ENCODE results near the gene FARSA. TPM values are rescaled to one million over a fixed set of nuclear protein-coding genes. Genes with fewer than 3 reads are reported as not detected.

Gene FARSA
- total RNA-seq, 2 donors from 2014 or later = 31.8 to 76.8 TPM

DNA sequence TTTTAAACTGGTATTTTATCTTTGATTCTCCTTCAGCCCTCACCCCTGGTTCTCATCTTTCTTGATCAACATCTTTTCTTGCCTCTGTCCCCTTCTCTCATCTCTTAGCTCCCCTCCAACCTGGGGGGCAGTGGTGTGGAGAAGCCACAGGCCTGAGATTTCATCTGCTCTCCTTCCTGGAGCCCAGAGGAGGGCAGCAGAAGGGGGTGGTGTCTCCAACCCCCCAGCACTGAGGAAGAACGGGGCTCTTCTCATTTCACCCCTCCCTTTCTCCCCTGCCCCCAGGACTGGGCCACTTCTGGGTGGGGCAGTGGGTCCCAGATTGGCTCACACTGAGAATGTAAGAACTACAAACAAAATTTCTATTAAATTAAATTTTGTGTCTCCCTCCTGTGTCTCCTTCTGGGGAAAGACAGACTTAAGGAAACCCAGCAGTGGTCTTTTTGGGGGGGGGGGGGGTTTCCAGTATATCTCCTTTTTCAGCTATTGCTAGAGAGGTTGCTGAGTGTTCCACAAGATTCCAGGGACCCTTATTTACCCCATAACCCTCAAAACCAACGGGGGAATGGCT is 10.7 kb upstream of the FARSA start:
- no peak for ATAC-seq (ENCODE audit: insufficient number of reproducible peaks, low FRiP score, low read depth)

DNA sequence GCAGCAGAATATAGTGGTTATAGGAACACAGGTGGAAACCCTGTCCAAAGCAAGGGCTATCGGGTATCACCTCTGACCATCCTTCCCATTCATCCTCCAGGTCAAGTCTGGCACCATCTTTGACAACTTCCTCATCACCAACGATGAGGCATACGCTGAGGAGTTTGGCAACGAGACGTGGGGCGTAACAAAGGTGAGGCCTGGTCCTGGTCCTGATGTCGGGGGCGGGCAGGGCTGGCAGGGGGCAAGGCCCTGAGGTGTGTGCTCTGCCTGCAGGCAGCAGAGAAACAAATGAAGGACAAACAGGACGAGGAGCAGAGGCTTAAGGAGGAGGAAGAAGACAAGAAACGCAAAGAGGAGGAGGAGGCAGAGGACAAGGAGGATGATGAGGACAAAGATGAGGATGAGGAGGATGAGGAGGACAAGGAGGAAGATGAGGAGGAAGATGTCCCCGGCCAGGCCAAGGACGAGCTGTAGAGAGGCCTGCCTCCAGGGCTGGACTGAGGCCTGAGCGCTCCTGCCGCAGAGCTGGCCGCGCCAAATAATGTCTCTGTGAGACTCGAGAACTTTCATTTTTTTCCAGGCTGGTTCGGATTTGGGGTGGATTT is 10.0 kb upstream of the FARSA start:
- Histone ChIP-seq H3K36me3 (peaks cover 50% of the 10 kb centered on the region), H3K27ac (no peak overlapping the region), H3K9me3 (no peaks in the 10 kb centered on the region), H3K4me1 (ENCODE audit: control insufficient read depth in 1 of 2, low read depth in 2 of 2) (peaks cover 28 to 35% of the 10 kb centered on the region in 2 donors), H3K4me3 (no peak overlapping the region), H3K27me3 (replicated peaks; ENCODE audit: insufficient read depth) (no peaks in the 10 kb centered on the region)
- TF ChIP-seq, protein P1, sequence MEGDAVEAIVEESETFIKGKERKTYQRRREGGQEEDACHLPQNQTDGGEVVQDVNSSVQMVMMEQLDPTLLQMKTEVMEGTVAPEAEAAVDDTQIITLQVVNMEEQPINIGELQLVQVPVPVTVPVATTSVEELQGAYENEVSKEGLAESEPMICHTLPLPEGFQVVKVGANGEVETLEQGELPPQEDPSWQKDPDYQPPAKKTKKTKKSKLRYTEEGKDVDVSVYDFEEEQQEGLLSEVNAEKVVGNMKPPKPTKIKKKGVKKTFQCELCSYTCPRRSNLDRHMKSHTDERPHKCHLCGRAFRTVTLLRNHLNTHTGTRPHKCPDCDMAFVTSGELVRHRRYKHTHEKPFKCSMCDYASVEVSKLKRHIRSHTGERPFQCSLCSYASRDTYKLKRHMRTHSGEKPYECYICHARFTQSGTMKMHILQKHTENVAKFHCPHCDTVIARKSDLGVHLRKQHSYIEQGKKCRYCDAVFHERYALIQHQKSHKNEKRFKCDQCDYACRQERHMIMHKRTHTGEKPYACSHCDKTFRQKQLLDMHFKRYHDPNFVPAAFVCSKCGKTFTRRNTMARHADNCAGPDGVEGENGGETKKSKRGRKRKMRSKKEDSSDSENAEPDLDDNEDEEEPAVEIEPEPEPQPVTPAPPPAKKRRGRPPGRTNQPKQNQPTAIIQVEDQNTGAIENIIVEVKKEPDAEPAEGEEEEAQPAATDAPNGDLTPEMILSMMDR (IDR thresholded peaks at IDR 0.05) = no peak
- ATAC-seq (ENCODE audit: insufficient number of reproducible peaks, low FRiP score, low read depth) (no peak), DNase-seq (ENCODE audit: low spot score) (no peak)

More for the DNA sequence above, 10.7 kb upstream of the FARSA start:
- peak overlapping the region in 1 of 2 donors; percentile 77 for H3K27ac ChIP-seq
- TF ChIP-seq, protein P1 (IDR thresholded peaks at IDR 0.05) = no peak
- peaks cover 28 to 35% of the 10 kb centered on the region in 2 donors for H3K4me1 ChIP-seq (ENCODE audit: control insufficient read depth in 1 of 2, low read depth in 2 of 2)
- H3K27me3 ChIP-seq (replicated peaks; ENCODE audit: insufficient read depth) = no peaks in the 10 kb centered on the region
- H3K36me3 ChIP-seq = peaks cover 56% of the 10 kb centered on the region
- no peak for DNase-seq (ENCODE audit: low spot score)
- H3K9me3 ChIP-seq = no peaks in the 10 kb centered on the region
- H3K4me3 ChIP-seq = no peak overlapping the region

DNA sequence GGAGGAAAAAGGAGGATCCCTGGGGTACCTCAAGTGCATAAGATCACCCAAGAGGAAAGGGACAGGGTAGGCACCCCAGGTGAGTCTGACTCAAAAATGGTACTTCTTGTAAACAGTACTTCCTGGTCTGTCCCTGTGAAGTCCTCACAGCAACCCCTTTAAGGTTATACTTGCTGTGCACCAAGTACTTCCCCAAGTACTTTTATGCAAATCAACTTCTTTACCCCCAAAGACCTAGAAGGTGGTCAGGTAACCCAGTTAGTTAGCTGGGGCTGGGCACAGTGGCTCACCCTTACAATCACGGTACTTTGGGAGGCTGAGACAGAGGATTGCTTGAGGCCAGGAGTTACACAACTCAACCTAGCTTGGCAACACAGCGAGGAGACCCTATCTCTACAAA is 7.4 kb upstream of the FARSA start:
- Histone ChIP-seq H3K27me3 (replicated peaks; ENCODE audit: insufficient read depth) (no peaks in the 10 kb centered on the region), H3K27ac (peak overlapping the region in 1 of 2 donors; percentile 10), H3K4me1 (ENCODE audit: control insufficient read depth in 1 of 2, low read depth in 2 of 2) (peaks cover 23 to 29% of the 10 kb centered on the region in 2 donors), H3K4me3 (peak overlapping the region; percentile 93), H3K36me3 (peaks cover 38% of the 10 kb centered on the region), H3K9me3 (no peaks in the 10 kb centered on the region)
- ATAC-seq (ENCODE audit: insufficient number of reproducible peaks, low FRiP score, low read depth) = no peak
- no peak for DNase-seq (ENCODE audit: low spot score)
- TF ChIP-seq, protein P1 (IDR thresholded peaks at IDR 0.05) = no peak

DNA sequence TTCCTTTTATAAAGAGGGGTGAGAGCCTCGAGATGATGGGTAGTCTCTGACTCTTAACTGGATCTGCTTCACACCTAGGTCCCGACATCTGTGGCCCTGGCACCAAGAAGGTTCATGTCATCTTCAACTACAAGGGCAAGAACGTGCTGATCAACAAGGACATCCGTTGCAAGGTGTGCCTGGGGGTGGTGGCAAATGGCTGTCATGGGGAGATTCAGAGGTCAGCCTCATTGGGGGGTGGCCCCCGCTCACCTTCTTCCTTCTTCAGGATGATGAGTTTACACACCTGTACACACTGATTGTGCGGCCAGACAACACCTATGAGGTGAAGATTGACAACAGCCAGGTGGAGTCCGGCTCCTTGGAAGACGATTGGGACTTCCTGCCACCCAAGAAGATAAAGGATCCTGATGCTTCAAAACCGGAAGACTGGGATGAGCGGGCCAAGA is 6.5 kb upstream of the FARSA start:
- peak overlapping the region; percentile 93 for H3K4me3 ChIP-seq
- H3K4me1 ChIP-seq (ENCODE audit: control insufficient read depth in 1 of 2, low read depth in 2 of 2) = peaks cover 23 to 29% of the 10 kb centered on the region in 2 donors
- DNase-seq (ENCODE audit: low spot score) (no peak), ATAC-seq (ENCODE audit: insufficient number of reproducible peaks, low FRiP score, low read depth) (no peak)
- no peaks in the 10 kb centered on the region for H3K27me3 ChIP-seq (replicated peaks; ENCODE audit: insufficient read depth)
- peaks cover 38% of the 10 kb centered on the region for H3K36me3 ChIP-seq
- H3K9me3 ChIP-seq = no peaks in the 10 kb centered on the region
- TF ChIP-seq, protein P1 (IDR thresholded peaks at IDR 0.05) = no peak
- H3K27ac ChIP-seq = peak overlapping the region; percentile 83 to 94

DNA sequence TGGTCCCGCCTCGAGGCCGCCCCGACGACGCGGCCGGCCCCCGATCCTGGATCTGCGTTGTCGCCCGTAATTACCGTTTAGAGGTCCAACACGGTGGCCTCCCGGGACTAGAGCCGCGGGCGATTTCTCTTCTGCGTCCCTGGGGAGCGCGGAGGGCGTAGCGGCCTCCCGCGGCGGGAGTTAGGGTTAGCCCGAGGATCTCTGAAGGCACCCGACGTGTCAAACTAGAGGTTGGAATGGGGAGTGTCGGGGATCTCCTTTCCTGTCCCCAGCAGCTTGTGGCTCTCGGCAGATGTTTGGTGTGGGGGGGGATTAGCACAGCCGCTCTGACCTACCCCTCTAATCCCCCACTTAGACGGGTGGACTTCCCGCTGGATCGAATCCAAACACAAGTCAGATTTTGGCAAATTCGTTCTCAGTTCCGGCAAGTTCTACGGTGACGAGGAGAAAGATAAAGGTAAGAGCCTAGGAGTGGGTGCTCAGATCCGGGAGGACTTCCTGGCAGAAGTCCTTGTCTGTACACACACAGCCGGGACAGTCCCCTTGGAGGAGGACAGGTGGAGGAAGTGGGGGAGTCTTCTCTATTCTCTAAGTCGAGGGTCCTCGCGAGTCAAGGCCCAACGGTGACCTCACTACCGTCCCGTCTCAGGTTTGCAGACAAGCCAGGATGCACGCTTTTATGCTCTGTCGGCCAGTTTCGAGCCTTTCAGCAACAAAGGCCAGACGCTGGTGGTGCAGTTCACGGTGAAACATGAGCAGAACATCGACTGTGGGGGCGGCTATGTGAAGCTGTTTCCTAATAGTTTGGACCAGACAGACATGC is 5.5 kb upstream of the FARSA start:
- H3K4me3 ChIP-seq = peak overlapping the region; percentile 93
- TF ChIP-seq, protein P1 (IDR thresholded peaks at IDR 0.05) = no peak
- DNase-seq (ENCODE audit: low spot score) = no peak
- H3K27me3 ChIP-seq (replicated peaks; ENCODE audit: insufficient read depth) = no peaks in the 10 kb centered on the region
- H3K4me1 ChIP-seq (ENCODE audit: control insufficient read depth in 1 of 2, low read depth in 2 of 2) = peaks cover 23 to 29% of the 10 kb centered on the region in 2 donors
- no peaks in the 10 kb centered on the region for H3K9me3 ChIP-seq
- peaks cover 30% of the 10 kb centered on the region for H3K36me3 ChIP-seq
- ATAC-seq (ENCODE audit: insufficient number of reproducible peaks, low FRiP score, low read depth) = no peak
- peak overlapping the region; percentile 83 to 94 for H3K27ac ChIP-seq
